Astrocyte (in vitro differentiated cells and primary cell): ENCODE results near the gene GRIK1. TPM values are rescaled to one million over a fixed set of nuclear protein-coding genes. Genes with fewer than 3 reads are reported as not detected.

Experiments used
- DNase-seq: peaks from one replicate; pipeline ENCODE4 v3.0.0-alpha.2; 2010; ENCODE audit warnings: low read depth
- FAIRE-seq: peaks from 2 replicates; lab custom pipeline; 2011; peaks lifted over from hg19 to GRCh38; lab: Jason Lieb, UNC
- H2AFZ ChIP-seq: 2 replicates; pipeline ENCODE4 v1.6.0; 2012; ENCODE audit warnings: low read depth, low read length, inconsistent platforms
- H3K27ac ChIP-seq: 2 replicates; pipeline ENCODE4 v1.5.1; 2011; ENCODE audit warnings: low read depth, low read length, inconsistent platforms
- H3K27me3 ChIP-seq: 2 replicates; pipeline ENCODE4 v1.6.0; 2011; ENCODE audit warnings: low read length, inconsistent platforms; ENCODE audit not compliant: insufficient read depth
- H3K36me3 ChIP-seq: 2 replicates; pipeline ENCODE4 v1.5.1; 2011; ENCODE audit warnings: low read length, inconsistent platforms; ENCODE audit not compliant: insufficient read depth
- H3K4me1 ChIP-seq: 2 replicates; pipeline ENCODE4 v1.5.1; 2011; ENCODE audit warnings: low read length, inconsistent platforms; ENCODE audit not compliant: insufficient read depth
- H3K4me2 ChIP-seq: 2 replicates; pipeline ENCODE4 v1.6.0; 2012; ENCODE audit warnings: low read length, inconsistent platforms
- H3K4me3 ChIP-seq: 2 replicates; pipeline ENCODE4 v1.5.1; 2011; ENCODE audit warnings: low read depth, mild to moderate bottlenecking, low read length, inconsistent platforms; ENCODE audit not compliant: insufficient read depth
- H3K79me2 ChIP-seq: 2 replicates; pipeline ENCODE4 v1.6.0; 2012; ENCODE audit warnings: mild to moderate bottlenecking, low read length, inconsistent platforms; ENCODE audit not compliant: insufficient read depth
- H3K9ac ChIP-seq: 2 replicates; pipeline ENCODE4 v1.6.0; 2012; ENCODE audit warnings: mild to moderate bottlenecking, low read length, inconsistent platforms
- H3K9me3 ChIP-seq: 2 replicates; pipeline ENCODE4 v1.5.1; 2012; ENCODE audit warnings: low read depth, mild to moderate bottlenecking, low read length, inconsistent platforms; ENCODE audit not compliant: insufficient read depth
- H4K20me1 ChIP-seq: 2 replicates; pipeline ENCODE4 v1.6.0; 2012; ENCODE audit warnings: low read length, inconsistent platforms; ENCODE audit not compliant: insufficient read depth
- H3K27ac Mint-ChIP-seq: one replicate; pipeline ENCODE4 v1.8.0; 2021; ENCODE audit warnings: mild to moderate bottlenecking, mixed read lengths; ENCODE audit not compliant: unreplicated experiment
- H3K27me3 Mint-ChIP-seq: one replicate; pipeline ENCODE4 v1.8.0; 2021; ENCODE audit warnings: low read depth, mixed read lengths; ENCODE audit not compliant: unreplicated experiment
- H3K36me3 Mint-ChIP-seq: one replicate; pipeline ENCODE4 v1.8.0; 2021; ENCODE audit warnings: low read depth, mixed read lengths; ENCODE audit not compliant: unreplicated experiment
- H3K4me1 Mint-ChIP-seq: one replicate; pipeline ENCODE4 v1.8.0; 2021; ENCODE audit warnings: low read depth, mixed read lengths; ENCODE audit not compliant: unreplicated experiment
- H3K4me3 Mint-ChIP-seq: one replicate; pipeline ENCODE4 v1.8.0; 2021; ENCODE audit warnings: mild to moderate bottlenecking, moderate library complexity, mixed read lengths; ENCODE audit not compliant: unreplicated experiment
- H3K9me3 Mint-ChIP-seq: one replicate; pipeline ENCODE4 v1.8.0; 2021; ENCODE audit warnings: mild to moderate bottlenecking, mixed read lengths; ENCODE audit not compliant: unreplicated experiment
- CTCF ChIP-seq: IDR thresholded peaks from 2 replicates; pipeline ENCODE4 v1.5.1; 2011; ENCODE audit warnings: low read depth, mild to moderate bottlenecking, inconsistent platforms, low read length, moderate library complexity; ENCODE audit not compliant: insufficient read depth
- EZH2 ChIP-seq: IDR thresholded peaks from 2 replicates; pipeline ENCODE4 v1.6.1; 2012; ENCODE audit warnings: mild to moderate bottlenecking, low read length, inconsistent platforms; ENCODE audit not compliant: insufficient read depth
- total RNA-seq: library from RNA; stranded (reverse); gene quantifications from 2 replicates; pipeline ENCODE4 v1.2.1, GENCODE V29; 2021

The GRIK1 gene
- total RNA-seq, 1 donor from 2014 or later = not detected

GRCh38 chr21:29650523-29651022 is 289.2 kb downstream of the GRIK1 start:
- Histone ChIP-seq H3K79me2 (no peaks in the 10 kb centered on the region), H3K36me3 (no peaks in the 10 kb centered on the region), H3K4me1 (no peaks in the 10 kb centered on the region), H2AFZ (no peak overlapping the region), H3K9me3 (no peaks in the 10 kb centered on the region), H4K20me1 (no peaks in the 10 kb centered on the region), H3K9ac (no peak overlapping the region), H3K4me2 (no peak overlapping the region), H3K27me3 (no peaks in the 10 kb centered on the region), H3K4me3 (no peak overlapping the region), H3K27ac (no peak overlapping the region)
- no peak for FAIRE-seq
- H3K4me1 Mint-ChIP-seq = peaks cover 3% of the 10 kb centered on the region
- DNase-seq = no peak
- TF ChIP-seq CTCF (no peak), EZH2 (no peak)
- H3K27me3 Mint-ChIP-seq = no peaks in the 10 kb centered on the region
- no peaks in the 10 kb centered on the region for H3K36me3 Mint-ChIP-seq
- no peak overlapping the region for H3K4me3 Mint-ChIP-seq
- H3K9me3 Mint-ChIP-seq = no peaks in the 10 kb centered on the region
- no peak overlapping the region for H3K27ac Mint-ChIP-seq

- Histone ChIP-seq H3K27me3 (no peaks in the 10 kb centered on the region), H3K27ac (no peak overlapping the region), H3K4me2 (no peak overlapping the region), H4K20me1 (no peaks in the 10 kb centered on the region), H3K4me1 (no peaks in the 10 kb centered on the region), H2AFZ (no peak overlapping the region), H3K9me3 (no peaks in the 10 kb centered on the region), H3K4me3 (no peak overlapping the region), H3K79me2 (no peaks in the 10 kb centered on the region), H3K9ac (no peak overlapping the region), H3K36me3 (no peaks in the 10 kb centered on the region)
- TF ChIP-seq CTCF (no peak), EZH2 (no peak)
- Mint-ChIP-seq H3K4me3 (no peak overlapping the region), H3K4me1 (peaks cover 3% of the 10 kb centered on the region), H3K9me3 (no peaks in the 10 kb centered on the region), H3K27me3 (no peaks in the 10 kb centered on the region), H3K36me3 (no peaks in the 10 kb centered on the region), H3K27ac (no peak overlapping the region)
- FAIRE-seq = no peak
- DNase-seq = no peak
Observed at GRCh38 chr21:29649406-29649814, 290.4 kb downstream of the GRIK1 start.

DNA sequence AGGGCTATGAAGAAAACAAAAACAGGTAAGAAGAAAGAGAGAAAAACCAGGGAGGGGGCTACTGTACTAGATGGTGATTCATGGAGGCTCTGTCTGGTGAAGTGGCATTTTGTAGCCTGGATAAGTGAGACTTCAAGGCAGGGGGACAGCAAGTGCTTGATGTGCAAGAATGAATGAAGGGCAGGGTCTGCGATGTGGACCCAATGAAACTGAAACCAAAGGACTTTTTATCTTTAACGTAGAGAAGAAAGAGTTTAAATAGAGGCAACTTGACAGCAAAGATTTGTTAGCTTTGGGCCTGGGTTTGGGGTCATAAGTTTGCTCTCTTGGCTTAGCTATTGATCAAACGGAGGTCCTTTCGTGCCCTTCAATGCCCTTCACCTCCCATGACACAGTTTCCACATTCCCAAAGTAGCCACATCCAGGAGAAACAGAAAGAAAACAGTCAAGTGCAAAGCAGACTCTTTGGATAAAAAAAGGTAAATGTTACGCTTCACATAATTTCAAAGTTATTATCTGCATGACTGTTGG is 291.0 kb downstream of the GRIK1 start:
- no peak for DNase-seq
- Histone ChIP-seq H4K20me1 (no peaks in the 10 kb centered on the region), H3K79me2 (no peaks in the 10 kb centered on the region), H2AFZ (no peak overlapping the region), H3K27me3 (no peaks in the 10 kb centered on the region), H3K9ac (no peak overlapping the region), H3K4me2 (no peak overlapping the region), H3K36me3 (no peaks in the 10 kb centered on the region), H3K4me3 (no peak overlapping the region), H3K27ac (no peak overlapping the region), H3K9me3 (no peaks in the 10 kb centered on the region), H3K4me1 (no peaks in the 10 kb centered on the region)
- H3K9me3 Mint-ChIP-seq = no peaks in the 10 kb centered on the region
- peaks cover 3% of the 10 kb centered on the region for H3K4me1 Mint-ChIP-seq
- FAIRE-seq = no peak
- no peaks in the 10 kb centered on the region for H3K36me3 Mint-ChIP-seq
- no peaks in the 10 kb centered on the region for H3K27me3 Mint-ChIP-seq
- TF ChIP-seq EZH2 = no peak
- no peak for TF ChIP-seq CTCF
- no peak overlapping the region for H3K4me3 Mint-ChIP-seq
- no peak overlapping the region for H3K27ac Mint-ChIP-seq
